ENCODE measurements around the gene CFAP210. TPM values are rescaled to one million over a fixed set of nuclear protein-coding genes. Genes with fewer than 3 reads are reported as not detected.

Gene CFAP210
- total RNA-seq, 1 experiment from 2014 or later: 0.20 TPM

- ChIA-PET CTCF (no interaction called here), POLR2A (no interaction called here)
- H3K27ac Mint-ChIP-seq: no peak overlapping the region
- H3K36me3 Mint-ChIP-seq: peaks cover 26% of the 10 kb centered on the region
- no peaks in the 10 kb centered on the region for H3K4me1 Mint-ChIP-seq
- no peak for DNase-seq (ENCODE audit: low spot score)
- ATAC-seq: no peak
- no peaks in the 10 kb centered on the region for H3K27me3 Mint-ChIP-seq (ENCODE audit: low read depth)
- no peak overlapping the region for H3K4me3 Mint-ChIP-seq
- TF ChIP-seq ARID4B (CRISPR knock-in tag; IDR thresholded peaks at IDR 0.05; ENCODE audit: borderline replicate concordance) (no peak), ZBTB21 (CRISPR knock-in tag; IDR thresholded peaks at IDR 0.05; ENCODE audit: borderline replicate concordance) (no peak), TP53 (CRISPR knock-in tag; IDR thresholded peaks at IDR 0.05) (no peak), NR3C1 (CRISPR knock-in tag; conservative IDR thresholded peaks at IDR 0.05; ENCODE audit: low read depth) (no peak), ZNF671 (CRISPR knock-in tag; IDR thresholded peaks at IDR 0.05) (no peak), ZNF281 (CRISPR knock-in tag; IDR thresholded peaks at IDR 0.05) (no peak), NFATC4 (CRISPR knock-in tag; IDR thresholded peaks at IDR 0.05) (no peak), TEAD1 (CRISPR knock-in tag; IDR thresholded peaks at IDR 0.05) (no peak)
- TF ChIP-seq, protein P1, sequence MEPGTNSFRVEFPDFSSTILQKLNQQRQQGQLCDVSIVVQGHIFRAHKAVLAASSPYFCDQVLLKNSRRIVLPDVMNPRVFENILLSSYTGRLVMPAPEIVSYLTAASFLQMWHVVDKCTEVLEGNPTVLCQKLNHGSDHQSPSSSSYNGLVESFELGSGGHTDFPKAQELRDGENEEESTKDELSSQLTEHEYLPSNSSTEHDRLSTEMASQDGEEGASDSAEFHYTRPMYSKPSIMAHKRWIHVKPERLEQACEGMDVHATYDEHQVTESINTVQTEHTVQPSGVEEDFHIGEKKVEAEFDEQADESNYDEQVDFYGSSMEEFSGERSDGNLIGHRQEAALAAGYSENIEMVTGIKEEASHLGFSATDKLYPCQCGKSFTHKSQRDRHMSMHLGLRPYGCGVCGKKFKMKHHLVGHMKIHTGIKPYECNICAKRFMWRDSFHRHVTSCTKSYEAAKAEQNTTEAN (CRISPR knock-in tag; IDR thresholded peaks at IDR 0.05): no peak
- TF ChIP-seq, protein P2, sequence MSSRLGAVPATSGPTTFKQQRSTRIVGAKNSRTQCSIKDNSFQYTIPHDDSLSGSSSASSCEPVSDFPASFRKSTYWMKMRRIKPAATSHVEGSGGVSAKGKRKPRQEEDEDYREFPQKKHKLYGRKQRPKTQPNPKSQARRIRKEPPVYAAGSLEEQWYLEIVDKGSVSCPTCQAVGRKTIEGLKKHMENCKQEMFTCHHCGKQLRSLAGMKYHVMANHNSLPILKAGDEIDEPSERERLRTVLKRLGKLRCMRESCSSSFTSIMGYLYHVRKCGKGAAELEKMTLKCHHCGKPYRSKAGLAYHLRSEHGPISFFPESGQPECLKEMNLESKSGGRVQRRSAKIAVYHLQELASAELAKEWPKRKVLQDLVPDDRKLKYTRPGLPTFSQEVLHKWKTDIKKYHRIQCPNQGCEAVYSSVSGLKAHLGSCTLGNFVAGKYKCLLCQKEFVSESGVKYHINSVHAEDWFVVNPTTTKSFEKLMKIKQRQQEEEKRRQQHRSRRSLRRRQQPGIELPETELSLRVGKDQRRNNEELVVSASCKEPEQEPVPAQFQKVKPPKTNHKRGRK (CRISPR knock-in tag; IDR thresholded peaks at IDR 0.05; ENCODE audit: borderline replicate concordance): no peak
- TF ChIP-seq, protein P3, sequence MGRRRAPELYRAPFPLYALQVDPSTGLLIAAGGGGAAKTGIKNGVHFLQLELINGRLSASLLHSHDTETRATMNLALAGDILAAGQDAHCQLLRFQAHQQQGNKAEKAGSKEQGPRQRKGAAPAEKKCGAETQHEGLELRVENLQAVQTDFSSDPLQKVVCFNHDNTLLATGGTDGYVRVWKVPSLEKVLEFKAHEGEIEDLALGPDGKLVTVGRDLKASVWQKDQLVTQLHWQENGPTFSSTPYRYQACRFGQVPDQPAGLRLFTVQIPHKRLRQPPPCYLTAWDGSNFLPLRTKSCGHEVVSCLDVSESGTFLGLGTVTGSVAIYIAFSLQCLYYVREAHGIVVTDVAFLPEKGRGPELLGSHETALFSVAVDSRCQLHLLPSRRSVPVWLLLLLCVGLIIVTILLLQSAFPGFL (CRISPR knock-in tag; IDR thresholded peaks at IDR 0.05; ENCODE audit: borderline replicate concordance): no peak
- no peaks in the 10 kb centered on the region for H3K9me3 Mint-ChIP-seq
Measured at GRCh38 chr2:169625781-169626180, 68.4 kb downstream of the CFAP210 start.

DNA sequence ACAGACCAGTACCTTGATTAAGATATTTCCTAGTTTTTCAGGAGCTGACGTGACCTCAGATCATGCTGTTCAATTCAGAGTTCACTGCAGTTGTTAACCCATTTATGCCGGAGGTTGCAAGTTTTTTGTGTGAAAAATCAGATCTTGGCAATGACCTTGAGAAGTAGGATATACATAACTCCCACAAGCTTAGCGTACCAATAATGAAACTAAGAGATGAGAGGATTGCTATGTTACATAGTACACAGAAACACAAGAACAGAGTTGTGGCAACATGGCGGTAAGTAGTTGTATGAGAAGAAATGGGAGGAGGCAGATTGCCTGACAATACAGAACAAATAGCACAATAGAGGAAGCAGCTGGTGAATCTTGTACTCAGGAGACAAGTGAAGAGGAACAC, 71.0 kb downstream of the CFAP210 start:
- ATAC-seq: no peak
- no peak for TF ChIP-seq GABPB1 (CRISPR knock-in tag; IDR thresholded peaks at IDR 0.05)
- TF ChIP-seq KAT7 (CRISPR knock-in tag; IDR thresholded peaks at IDR 0.05; ENCODE audit: borderline replicate concordance): no peak
- TF ChIP-seq HMGA2 (CRISPR knock-in tag; IDR thresholded peaks at IDR 0.05): no peak
- TF ChIP-seq, protein P4, sequence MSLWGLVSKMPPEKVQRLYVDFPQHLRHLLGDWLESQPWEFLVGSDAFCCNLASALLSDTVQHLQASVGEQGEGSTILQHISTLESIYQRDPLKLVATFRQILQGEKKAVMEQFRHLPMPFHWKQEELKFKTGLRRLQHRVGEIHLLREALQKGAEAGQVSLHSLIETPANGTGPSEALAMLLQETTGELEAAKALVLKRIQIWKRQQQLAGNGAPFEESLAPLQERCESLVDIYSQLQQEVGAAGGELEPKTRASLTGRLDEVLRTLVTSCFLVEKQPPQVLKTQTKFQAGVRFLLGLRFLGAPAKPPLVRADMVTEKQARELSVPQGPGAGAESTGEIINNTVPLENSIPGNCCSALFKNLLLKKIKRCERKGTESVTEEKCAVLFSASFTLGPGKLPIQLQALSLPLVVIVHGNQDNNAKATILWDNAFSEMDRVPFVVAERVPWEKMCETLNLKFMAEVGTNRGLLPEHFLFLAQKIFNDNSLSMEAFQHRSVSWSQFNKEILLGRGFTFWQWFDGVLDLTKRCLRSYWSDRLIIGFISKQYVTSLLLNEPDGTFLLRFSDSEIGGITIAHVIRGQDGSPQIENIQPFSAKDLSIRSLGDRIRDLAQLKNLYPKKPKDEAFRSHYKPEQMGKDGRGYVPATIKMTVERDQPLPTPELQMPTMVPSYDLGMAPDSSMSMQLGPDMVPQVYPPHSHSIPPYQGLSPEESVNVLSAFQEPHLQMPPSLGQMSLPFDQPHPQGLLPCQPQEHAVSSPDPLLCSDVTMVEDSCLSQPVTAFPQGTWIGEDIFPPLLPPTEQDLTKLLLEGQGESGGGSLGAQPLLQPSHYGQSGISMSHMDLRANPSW (CRISPR knock-in tag; conservative IDR thresholded peaks at IDR 0.05; ENCODE audit: low read depth): no peak
- no peak for TF ChIP-seq IRF1 (CRISPR knock-in tag; IDR thresholded peaks at IDR 0.05)
- TF ChIP-seq JAZF1 (CRISPR knock-in tag; IDR thresholded peaks at IDR 0.05): no peak
- TF ChIP-seq E2F5 (CRISPR knock-in tag; IDR thresholded peaks at IDR 0.05): no peak

More for the DNA sequence above, 71.0 kb downstream of the CFAP210 start:
- Mint-ChIP-seq H3K9me3 (no peaks in the 10 kb centered on the region), H3K36me3 (peaks cover 26% of the 10 kb centered on the region), H3K27me3 (ENCODE audit: low read depth) (no peaks in the 10 kb centered on the region), H3K4me3 (no peak overlapping the region), H3K27ac (peak overlapping the region; percentile 16; the same call in 1 of the 2 replicates), H3K4me1 (no peaks in the 10 kb centered on the region)
- ChIA-PET POLR2A (no interaction called here), CTCF (no interaction called here)
- DNase-seq (ENCODE audit: low spot score): no peak
